Endothelial cell of umbilical vein (primary cell): ENCODE data around the gene CXCR3. TPM values are rescaled to one million over a fixed set of nuclear protein-coding genes. Genes with fewer than 3 reads are reported as not detected.

Experiments used
- Bru-seq: library from RNA; stranded (reverse); fragments of 400-500 nt; gene quantifications from one replicate; lab custom pipeline; 2021; lab: Mats Ljungman, UMichigan
- BruChase-seq, 2 experiments: library from RNA; stranded (reverse); fragments of 400-500 nt; gene quantifications; one replicate each; lab custom pipeline; 2021; lab: Mats Ljungman, UMichigan
- BruUV-seq: library from RNA; stranded (reverse); fragments of 400-500 nt; replicated peaks from 2 replicates; lab custom pipeline; 2021; lab: Mats Ljungman, UMichigan
- CTCF ChIA-PET: fragments of 300-600, 350-600 bp; sonication (Branson Sonifier 250); formaldehyde crosslinking; loops from one replicate; lab custom pipeline; 2021; ENCODE audit warnings: antibody characterized with exemption, inconsistent platforms; lab: Charles Lee
- POLR2A ChIA-PET: fragments of 300-600, 350-600 bp; sonication (Branson Sonifier 250); formaldehyde crosslinking; loops from one replicate; lab custom pipeline; 2021; ENCODE audit warnings: antibody characterized with exemption, inconsistent platforms; lab: Charles Lee
- DNase-seq: peaks from one replicate; pipeline ENCODE4 v3.0.0-alpha.2; 2011; ENCODE audit warnings: low read depth, low spot score
- FAIRE-seq: peaks from 2 replicates; lab custom pipeline; 2011; peaks lifted over from hg19 to GRCh38; lab: Jason Lieb, UNC
- H2AFZ ChIP-seq: 2 replicates; pipeline ENCODE4 v1.6.0; 2012; ENCODE audit warnings: low read depth, low read length, control low read depth, inconsistent platforms
- H3K27ac ChIP-seq: 2 replicates; pipeline ENCODE4 v1.5.1; 2011; ENCODE audit warnings: low read depth, mild to moderate bottlenecking, control low read depth, low read length, moderate library complexity; ENCODE audit not compliant: insufficient read depth
- H3K27me3 ChIP-seq, 2 experiments: 2 replicates each; pipeline versions ENCODE4 v1.6.0 to v1.6.1; 2011; ENCODE audit warnings: low read length in 2 of 2, mixed read lengths in 1 of 2; ENCODE audit not compliant: control insufficient read depth in 2 of 2, insufficient read depth in 2 of 2
- H3K36me3 ChIP-seq, 2 experiments: 2 replicates in 1 of 2; 3 replicates in 1 of 2; pipeline ENCODE4 v1.5.1; 2011; ENCODE audit warnings: low read length in 2 of 2, mild to moderate bottlenecking in 1 of 2, moderate library complexity in 1 of 2; ENCODE audit not compliant: control insufficient read depth in 2 of 2, insufficient read depth in 2 of 2; ENCODE audit errors: extremely low read depth in 1 of 2
- H3K4me1 ChIP-seq: 3 replicates; pipeline ENCODE4 v1.5.1; 2011; ENCODE audit warnings: mild to moderate bottlenecking, low read length; ENCODE audit not compliant: control insufficient read depth, insufficient read depth; ENCODE audit errors: extremely low read depth
- H3K4me2 ChIP-seq: 2 replicates; pipeline ENCODE4 v1.6.1; 2011; ENCODE audit warnings: low read length, control low read depth, mixed read lengths; ENCODE audit not compliant: insufficient read depth
- H3K4me3 ChIP-seq, 3 experiments: fragments of 200-600 bp in 1 of 3; sonication (generic), shearing (Covaris generic) in 1 of 3; replicated peaks in 1 of 3; 2 replicates each; pipeline ENCODE4 v1.5.1; 2011 to 2016; ENCODE audit warnings: control low read depth in 3 of 3, low read length in 3 of 3, mild to moderate bottlenecking in 2 of 3, inconsistent platforms in 1 of 3, low read depth in 1 of 3, moderate library complexity in 1 of 3; ENCODE audit not compliant: insufficient read depth in 1 of 3
- H3K79me2 ChIP-seq: 2 replicates; pipeline ENCODE4 v1.6.0; 2012; ENCODE audit warnings: low read length, inconsistent platforms; ENCODE audit not compliant: control insufficient read depth, insufficient read depth
- H3K9ac ChIP-seq: replicated peaks from 2 replicates; pipeline ENCODE3; 2011; ENCODE audit warnings: low read length, control low read depth; ENCODE audit not compliant: insufficient read depth; ENCODE audit errors: extremely low read depth
- H3K9me1 ChIP-seq: replicated peaks from 3 replicates; pipeline ENCODE4 v1.6.0; 2011; ENCODE audit warnings: mild to moderate bottlenecking, low read length; ENCODE audit not compliant: control insufficient read depth, insufficient read depth; ENCODE audit errors: extremely low read depth
- H3K9me3 ChIP-seq: replicated peaks from 2 replicates; pipeline ENCODE4 v1.5.1; 2012; ENCODE audit warnings: low read length, inconsistent platforms; ENCODE audit not compliant: control insufficient read depth, insufficient read depth
- H4K20me1 ChIP-seq: replicated peaks from 2 replicates; pipeline ENCODE3; 2011; ENCODE audit warnings: mild to moderate bottlenecking, low read length; ENCODE audit not compliant: control insufficient read depth, insufficient read depth; ENCODE audit errors: extremely low read depth
- EZH2 ChIP-seq: IDR thresholded peaks from 2 replicates; pipeline ENCODE4 v1.6.1; 2012; ENCODE audit warnings: borderline replicate concordance, low read depth, mild to moderate bottlenecking, moderate library complexity, low read length, inconsistent platforms; ENCODE audit not compliant: severe bottlenecking
- FOS ChIP-seq: IDR thresholded peaks from 2 replicates; pipeline ENCODE4 v1.6.1; 2011; ENCODE audit warnings: mild to moderate bottlenecking, low read length, moderate library complexity, borderline replicate concordance; ENCODE audit not compliant: insufficient read depth
- GATA2 ChIP-seq: IDR thresholded peaks from 2 replicates; pipeline ENCODE4 v1.7.0; 2011; ENCODE audit warnings: low read depth, mild to moderate bottlenecking, moderate library complexity, mixed read lengths, low read length; ENCODE audit not compliant: insufficient read length, insufficient read depth
- JUN ChIP-seq: IDR thresholded peaks from 2 replicates; pipeline ENCODE4 v1.6.1; 2011; ENCODE audit warnings: borderline replicate concordance, low read depth; ENCODE audit not compliant: insufficient read length, insufficient read depth
- MAX ChIP-seq: IDR thresholded peaks from 2 replicates; pipeline ENCODE4 v1.6.1; 2011; ENCODE audit not compliant: insufficient read depth, insufficient read length
- MYC ChIP-seq: IDR thresholded peaks from one replicate; pipeline ENCODE4 v1.6.1; 2011; ENCODE audit warnings: mild to moderate bottlenecking, low read depth, low read length
- POLR2A ChIP-seq: IDR thresholded peaks from 2 replicates; pipeline ENCODE4 v1.6.1; 2012; ENCODE audit warnings: low read depth, mild to moderate bottlenecking, control low read depth, low read length
- POLR2AphosphoS5 ChIP-seq: IDR thresholded peaks from 2 replicates; pipeline ENCODE4 v1.6.1; 2012; ENCODE audit warnings: low read depth, mild to moderate bottlenecking, control low read depth, low read length, moderate library complexity; ENCODE audit not compliant: insufficient read depth
- dilution Hi-C: fragments of 300-500 bp; cut with MboI; formaldehyde crosslinking; loops from one replicate; pipeline ENCODE4 v1.15.0; 2019; ENCODE audit warnings: low sequenced_read_pairs; ENCODE audit not compliant: extremely low pct_ligation_motif_present
- intact Hi-C: fragments of 100-400 bp; cut with micrococcal nuclease; formaldehyde crosslinking; loops from one replicate; pipeline ENCODE4 v1.10.0; 2022
- long read RNA-seq: library from polyadenylated mRNA; stranded (forward); transcript quantifications from one replicate; pipeline ENCODE4 v2.0.0, GENCODE V29; 2021
- polyA minus RNA-seq, 3 experiments: library from RNA; depleted of rRNA, polyadenylated mRNA; stranded (reverse); fragments of >200 nt; gene quantifications; 1 replicate in 1 of 3; 2 replicates in 2 of 3; pipeline ENCODE4 v1.2.3, GENCODE V29; 2011
- polyA plus RNA-seq, 4 experiments: library from polyadenylated mRNA; depleted of rRNA in 3 of 4; stranded (reverse) in 3 of 4; unstranded in 1 of 4; fragments of >200 nt; gene quantifications; 2 replicates each; pipeline versions ENCODE4 v1.2.1 to v1.2.3, GENCODE V29; 2011 to 2012; ENCODE audit warnings: missing spikeins in 1 of 4
- total RNA-seq: library from RNA; stranded (reverse); gene quantifications from 2 replicates; pipeline ENCODE4 v1.2.3, GENCODE V29; 2021

The CXCR3 gene
- total RNA-seq (not detected in 2 replicates), polyA plus RNA-seq (not detected in 2 replicates), polyA minus RNA-seq (not detected in 2 replicates), Bru-seq, nascent RNA (not detected), BruChase-seq, experiment 1, labeled RNA remaining after a 6-hour chase (not detected), BruChase-seq, experiment 2, labeled RNA remaining after a 2-hour chase (not detected)
- not detected in 2 replicates for polyA plus RNA-seq (2011; cell fraction: cytosol; rRNA removed)
- not detected in 2 replicates for polyA plus RNA-seq (2011; cell fraction: nucleus; rRNA removed)
- not detected in 2 replicates for polyA plus RNA-seq (2012)
- not detected for polyA minus RNA-seq (2011; cell fraction: cytosol; rRNA and poly(A)+ RNA removed)
- polyA minus RNA-seq (2011; cell fraction: nucleus; rRNA and poly(A)+ RNA removed) = not detected in 2 replicates
- long read RNA-seq = 0 reads

GRCh38 chrX:71618303-71618721, at the start of gene CXCR3:
CXCR3 (minus strand) TSS chrX:71618511; CDS start chrX:71618449, 62 bp downstream.
- CTCF ChIA-PET = interaction anchor here (1.1 kb wide), 1 partner anchor 34 kb away, joined by 3 read pairs; no protein-coding TSS in a partner anchor

More at GRCh38 chrX:71618303-71618721, at the start of gene CXCR3:
- Histone ChIP-seq H3K4me1 (peaks cover 11% of the 10 kb centered on the region), H3K9me3 (no peaks in the 10 kb centered on the region), H3K9ac (no peak within 1 kb of the TSS), H2AFZ (no peak within 1 kb of the TSS), H3K4me2 (no peak within 1 kb of the TSS), H3K36me3 (peaks cover 0 to 2% of the 10 kb centered on the region in 2 experiments), H3K27me3 (no peaks in the 10 kb centered on the region), H3K9me1 (no peaks in the 10 kb centered on the region), H3K4me3 (no peak within 1 kb of the TSS), H3K79me2 (no peaks in the 10 kb centered on the region), H4K20me1 (no peaks in the 10 kb centered on the region), H3K27ac (no peak within 1 kb of the TSS)
- BruUV-seq = no TSS peak
- TF ChIP-seq EZH2 (no peak), MAX (no peak), JUN (no peak), POLR2AphosphoS5 (no peak), GATA2 (no peak), POLR2A (no peak), MYC (no peak), FOS (no peak)
- intact Hi-C loops (no loop called here), dilution Hi-C loops (no loop called here)
- DNase-seq (no peak), FAIRE-seq (no peak)
- POLR2A ChIA-PET = interaction anchor here (0.6 kb wide), 1 partner anchor 257 kb away, joined by 5 read pairs; no protein-coding TSS in a partner anchor
